Peyer's patch (tissue), 4 donors: Measurements from ENCODE around the gene GLI3. TPM values are rescaled to one million over a fixed set of nuclear protein-coding genes. Genes with fewer than 3 reads are reported as not detected.

Experiments used
- DNase-seq, 3 donors: peaks; one replicate each; pipeline ENCODE4 v3.0.0-alpha.2; 2017 to 2019
- H3K27ac ChIP-seq, 4 donors: fragments of 200-600 bp; sonication (generic); one replicate each; pipeline ENCODE4 v1.5.1; 2016 to 2019
- H3K27me3 ChIP-seq, 2 donors: fragments of 200-600 bp; sonication (generic); one replicate each; pipeline ENCODE4 v1.5.1; 2019
- H3K36me3 ChIP-seq, 3 donors: fragments of 200-600 bp; sonication (generic); one replicate each; pipeline ENCODE4 v1.5.1; 2016 to 2019
- H3K4me1 ChIP-seq, 4 donors: fragments of 200-600 bp; sonication (generic); one replicate each; pipeline ENCODE4 v1.5.1; 2016 to 2019
- H3K4me3 ChIP-seq, 4 donors: fragments of 200-600 bp; sonication (generic); 1 replicate in 3 of 4; 2 replicates in 1 of 4; pipeline ENCODE4 v1.5.1; 2016 to 2019; ENCODE audit warnings: mild to moderate bottlenecking in 1 of 4
- H3K9me3 ChIP-seq, 4 donors: fragments of 200-600 bp; sonication (generic); one replicate each; pipeline ENCODE4 v1.5.1; 2016 to 2019; ENCODE audit warnings: mild to moderate bottlenecking in 1 of 4
- CTCF ChIP-seq, 6 experiments: fragments of 450-650 bp in 4 of 6; fragments of 200-600 bp in 2 of 6; sonication (generic) in 1 of 6; IDR thresholded peaks; one replicate each; pipeline ENCODE4 v1.5.1; 2017 to 2019; ENCODE audit warnings: antibody characterized with exemption in 6 of 6, mild to moderate bottlenecking in 3 of 6, moderate library complexity in 1 of 6
- POLR2A ChIP-seq, 2 donors: fragments of 450-650 bp; IDR thresholded peaks; one replicate each; pipeline ENCODE4 v1.5.1; 2017; ENCODE audit warnings: antibody characterized with exemption in 2 of 2, mild to moderate bottlenecking in 2 of 2, moderate library complexity in 2 of 2
- total RNA-seq, 4 donors: library from RNA; depleted of rRNA; stranded (reverse); fragments of >200 nt; gene quantifications; one replicate each; pipeline ENCODE4 v1.1.0, GENCODE V29; 2016

The GLI3 gene
- total RNA-seq, 4 donors from 2014 or later = 0.53 to 30.5 (median 3.1) TPM

GRCh38 chr7:42071372-42072261 is 165.4 kb downstream of the GLI3 start:
- Histone ChIP-seq H3K27ac (no peak overlapping the region), H3K9me3 (no peaks in the 10 kb centered on the region), H3K36me3 (no peaks in the 10 kb centered on the region), H3K4me1 (no peaks in the 10 kb centered on the region), H3K4me3 (no peak overlapping the region), H3K27me3 (no peaks in the 10 kb centered on the region)
- no peak for TF ChIP-seq POLR2A (IDR thresholded peaks at IDR 0.05)
- no peak for TF ChIP-seq CTCF (IDR thresholded peaks at IDR 0.05)
- no peak for DNase-seq

GRCh38 chr7:42070068-42070467 is 166.9 kb downstream of the GLI3 start:
- no peaks in the 10 kb centered on the region for H3K4me1 ChIP-seq
- H3K36me3 ChIP-seq = no peaks in the 10 kb centered on the region
- TF ChIP-seq CTCF (IDR thresholded peaks at IDR 0.05) = no peak
- no peak for TF ChIP-seq POLR2A (IDR thresholded peaks at IDR 0.05)
- no peak for DNase-seq
- no peaks in the 10 kb centered on the region for H3K27me3 ChIP-seq
- no peak overlapping the region for H3K27ac ChIP-seq
- no peak overlapping the region for H3K4me3 ChIP-seq
- H3K9me3 ChIP-seq = no peaks in the 10 kb centered on the region

- no peak for DNase-seq
- H3K4me1 ChIP-seq = no peaks in the 10 kb centered on the region
- H3K9me3 ChIP-seq = no peaks in the 10 kb centered on the region
- H3K27ac ChIP-seq = no peak overlapping the region
- TF ChIP-seq CTCF (IDR thresholded peaks at IDR 0.05) (no peak), POLR2A (IDR thresholded peaks at IDR 0.05) (no peak)
- no peaks in the 10 kb centered on the region for H3K27me3 ChIP-seq
- H3K4me3 ChIP-seq = no peak overlapping the region
- H3K36me3 ChIP-seq = no peaks in the 10 kb centered on the region
These were observed 167.4 kb downstream of the GLI3 start for GRCh38 chr7:42069590-42069989.

- no peaks in the 10 kb centered on the region for H3K4me1 ChIP-seq
- TF ChIP-seq POLR2A (IDR thresholded peaks at IDR 0.05) (no peak), CTCF (IDR thresholded peaks at IDR 0.05) (no peak)
- no peaks in the 10 kb centered on the region for H3K9me3 ChIP-seq
- no peak for DNase-seq
- H3K27me3 ChIP-seq = no peaks in the 10 kb centered on the region
- no peak overlapping the region for H3K4me3 ChIP-seq
- H3K36me3 ChIP-seq = no peaks in the 10 kb centered on the region
- H3K27ac ChIP-seq = no peak overlapping the region
These were observed 168.3 kb downstream of the GLI3 start for GRCh38 chr7:42068554-42069280.

- Histone ChIP-seq H3K36me3 (no peaks in the 10 kb centered on the region), H3K9me3 (no peaks in the 10 kb centered on the region), H3K4me3 (no peak overlapping the region), H3K4me1 (no peaks in the 10 kb centered on the region), H3K27me3 (no peaks in the 10 kb centered on the region), H3K27ac (no peak overlapping the region)
- DNase-seq = no peak
- TF ChIP-seq CTCF (IDR thresholded peaks at IDR 0.05) (no peak), POLR2A (IDR thresholded peaks at IDR 0.05) (no peak)
These were observed 171.1 kb downstream of the GLI3 start for GRCh38 chr7:42065942-42066341.
